HepG2 (cell line): Measurements from ENCODE around the gene MORN5. TPM values are rescaled to one million over a fixed set of nuclear protein-coding genes. Genes with fewer than 3 reads are reported as not detected.
A peak's percentile ranks its signal among the peaks of the same experiment; 100 is the strongest.

Experiments
- ARID5B ChIP-seq: IDR thresholded peaks from 2 replicates; pipeline ENCODE4 v1.4.0; 2020; ENCODE audit warnings: mild to moderate bottlenecking, missing genetic modification reagents
- GMEB1 ChIP-seq: sonication (generic); formaldehyde crosslinking; IDR thresholded peaks from 2 replicates; pipeline ENCODE4 v1.5.1; 2020; ENCODE audit warnings: missing genetic modification reagents, mild to moderate bottlenecking, borderline replicate concordance
- IKZF1 ChIP-seq: fragments of 450-650 bp; IDR thresholded peaks from 2 replicates; pipeline ENCODE4 v1.7.1; 2016
- IRF1 ChIP-seq: sonication (generic); formaldehyde crosslinking; IDR thresholded peaks from 2 replicates; pipeline ENCODE4 v1.4.0; 2020; ENCODE audit warnings: low read depth, mild to moderate bottlenecking, missing genetic modification reagents
- MIXL1 ChIP-seq: IDR thresholded peaks from 2 replicates; pipeline ENCODE4 v1.6.1; 2016
- MTA3 ChIP-seq: sonication (generic); formaldehyde crosslinking; IDR thresholded peaks from 2 replicates; pipeline ENCODE4 v1.4.0; 2020; ENCODE audit warnings: missing genetic modification reagents
- RAD51 ChIP-seq: fragments of 450-650 bp; IDR thresholded peaks from 2 replicates; pipeline ENCODE4 v1.6.1; 2016; ENCODE audit warnings: borderline replicate concordance
- REPIN1 ChIP-seq: sonication (generic); formaldehyde crosslinking; IDR thresholded peaks from 2 replicates; pipeline ENCODE4 v1.8.0; 2022; ENCODE audit warnings: missing genetic modification reagents, low read depth, mild to moderate bottlenecking, borderline replicate concordance
- SUZ12 ChIP-seq: fragments of 150-350 bp; IDR thresholded peaks from 2 replicates; pipeline ENCODE4 v1.6.1; 2014; ENCODE audit warnings: low read depth, low read length
- ZBTB43 ChIP-seq: sonication (generic); formaldehyde crosslinking; conservative IDR thresholded peaks from 2 replicates; pipeline ENCODE4 v1.4.0; 2020; ENCODE audit warnings: missing genetic modification reagents
- ZKSCAN1 ChIP-seq: fragments of 150-350 bp; IDR thresholded peaks from 2 replicates; pipeline ENCODE4 v1.6.1; 2014; ENCODE audit warnings: low read length
- ZNF160 ChIP-seq: sonication (generic); formaldehyde crosslinking; IDR thresholded peaks from 2 replicates; pipeline ENCODE4 v1.8.0; 2022; ENCODE audit warnings: mild to moderate bottlenecking, inconsistent platforms, missing genetic modification reagents
- ZNF331 ChIP-seq: sonication (generic); formaldehyde crosslinking; IDR thresholded peaks from 2 replicates; pipeline ENCODE4 v1.4.0; 2020; ENCODE audit warnings: missing genetic modification reagents
- ZNF547 ChIP-seq: sonication (generic); formaldehyde crosslinking; IDR thresholded peaks from 2 replicates; pipeline ENCODE4 v1.5.1; 2020; ENCODE audit warnings: mild to moderate bottlenecking, missing genetic modification reagents
- ZNF770 ChIP-seq: sonication (generic); formaldehyde crosslinking; IDR thresholded peaks from 2 replicates; pipeline ENCODE4 v1.5.0; 2020; ENCODE audit warnings: mild to moderate bottlenecking, missing genetic modification reagents
- polyA plus RNA-seq, 8 experiments: library from polyadenylated mRNA; depleted of rRNA in 3 of 8; stranded (reverse) in 7 of 8; unstranded in 1 of 8; fragments of >200 nt; fragmentation: Illumina TruSeq in 4 of 8; extraction: Trizol in 4 of 8; gene quantifications; 2 replicates each; pipeline versions ENCODE4 v1.2.1 to v1.2.3, GENCODE V29; 2011 to 2016; ENCODE audit warnings: low read depth in 4 of 8, missing spikeins in 1 of 8, mixed read lengths in 1 of 8; ENCODE audit not compliant: insufficient read depth in 1 of 8
- total RNA-seq, 5 experiments: library from RNA; depleted of rRNA; stranded (reverse); fragments of >200 nt; fragmentation: Illumina TruSeq; extraction: Trizol; gene quantifications; 2 replicates each; pipeline ENCODE4 v1.2.3, GENCODE V29; 2016; ENCODE audit warnings: low read depth in 1 of 5
- TF ChIP-seq, protein P1 (sequence below): sonication (generic); formaldehyde crosslinking; IDR thresholded peaks from 2 replicates; pipeline ENCODE4 v1.4.0; 2020; ENCODE audit warnings: missing genetic modification reagents
- TF ChIP-seq, protein P2 (sequence below): sonication (generic); formaldehyde crosslinking; IDR thresholded peaks from 2 replicates; pipeline ENCODE4 v1.4.0; 2020; ENCODE audit warnings: mild to moderate bottlenecking, missing genetic modification reagents

The MORN5 gene
- total and polyA plus RNA-seq, 2 of the 13 experiments (the other 11 are each of a cell fraction or from before 2014, with no cell fraction given), result not detected

DNA sequence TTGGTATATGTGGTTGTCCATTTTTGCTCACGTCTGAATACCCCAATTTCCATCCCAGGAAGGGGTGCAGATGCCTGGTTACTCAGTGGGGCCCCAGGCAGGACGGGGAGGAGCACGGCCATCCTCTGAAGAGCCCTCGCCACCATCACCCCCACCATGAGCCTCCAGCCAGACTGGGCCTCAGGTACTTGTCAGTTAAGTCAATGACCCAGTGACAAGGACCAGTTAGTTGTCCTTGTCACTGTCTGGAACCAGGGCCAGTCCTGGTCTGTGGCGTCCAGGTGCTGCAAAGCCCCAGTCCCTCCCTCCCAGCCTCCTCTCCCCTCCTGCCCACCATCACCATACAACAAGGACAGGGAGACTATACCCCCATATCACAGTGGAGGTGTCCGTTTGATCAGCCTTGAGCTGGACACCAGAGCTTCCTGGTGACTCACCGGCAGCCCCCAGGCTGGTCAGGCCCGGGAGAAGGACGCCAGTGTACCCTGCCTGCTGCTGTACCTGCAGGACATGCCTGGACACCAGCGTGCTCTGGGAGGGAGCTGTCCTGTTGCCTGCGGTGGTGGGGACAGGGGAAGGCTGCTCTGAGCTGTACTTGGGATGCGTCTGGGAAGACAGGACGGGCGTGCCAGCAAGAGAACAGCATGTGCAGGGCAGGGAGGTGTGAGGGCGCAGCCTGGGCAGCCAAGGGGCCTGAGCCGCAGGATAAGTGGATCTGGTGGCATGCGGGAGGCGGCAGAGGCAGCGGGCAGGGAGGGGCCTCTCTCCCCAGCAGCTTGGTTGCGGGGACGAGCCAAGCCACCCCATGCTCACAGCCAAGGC, 34.0 kb upstream of the MORN5 start (continued):
- TF ChIP-seq ARID5B, result no peak
- TF ChIP-seq ZNF331, result no peak
- TF ChIP-seq REPIN1 (CRISPR knock-in tag), result no peak
- TF ChIP-seq GMEB1 (CRISPR knock-in tag), result no peak
- no peak for TF ChIP-seq ZNF770
- no peak for TF ChIP-seq SUZ12
- TF ChIP-seq ZKSCAN1, result no peak
- TF ChIP-seq, protein P1, sequence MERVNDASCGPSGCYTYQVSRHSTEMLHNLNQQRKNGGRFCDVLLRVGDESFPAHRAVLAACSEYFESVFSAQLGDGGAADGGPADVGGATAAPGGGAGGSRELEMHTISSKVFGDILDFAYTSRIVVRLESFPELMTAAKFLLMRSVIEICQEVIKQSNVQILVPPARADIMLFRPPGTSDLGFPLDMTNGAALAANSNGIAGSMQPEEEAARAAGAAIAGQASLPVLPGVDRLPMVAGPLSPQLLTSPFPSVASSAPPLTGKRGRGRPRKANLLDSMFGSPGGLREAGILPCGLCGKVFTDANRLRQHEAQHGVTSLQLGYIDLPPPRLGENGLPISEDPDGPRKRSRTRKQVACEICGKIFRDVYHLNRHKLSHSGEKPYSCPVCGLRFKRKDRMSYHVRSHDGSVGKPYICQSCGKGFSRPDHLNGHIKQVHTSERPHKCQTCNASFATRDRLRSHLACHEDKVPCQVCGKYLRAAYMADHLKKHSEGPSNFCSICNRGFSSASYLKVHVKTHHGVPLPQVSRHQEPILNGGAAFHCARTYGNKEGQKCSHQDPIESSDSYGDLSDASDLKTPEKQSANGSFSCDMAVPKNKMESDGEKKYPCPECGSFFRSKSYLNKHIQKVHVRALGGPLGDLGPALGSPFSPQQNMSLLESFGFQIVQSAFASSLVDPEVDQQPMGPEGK, result no peak
- TF ChIP-seq IRF1 (CRISPR knock-in tag), result no peak
- no peak for TF ChIP-seq MTA3
- TF ChIP-seq IKZF1, result no peak
- TF ChIP-seq ZNF547 (CRISPR knock-in tag), result peak; percentile 79; the same call in 1 of the 2 replicates
- no peak for TF ChIP-seq MIXL1 (CRISPR knock-in tag)
- TF ChIP-seq RAD51, result no peak
- no peak for TF ChIP-seq ZBTB43
- TF ChIP-seq ZNF160 (CRISPR knock-in tag), result no peak
- TF ChIP-seq, protein P2, sequence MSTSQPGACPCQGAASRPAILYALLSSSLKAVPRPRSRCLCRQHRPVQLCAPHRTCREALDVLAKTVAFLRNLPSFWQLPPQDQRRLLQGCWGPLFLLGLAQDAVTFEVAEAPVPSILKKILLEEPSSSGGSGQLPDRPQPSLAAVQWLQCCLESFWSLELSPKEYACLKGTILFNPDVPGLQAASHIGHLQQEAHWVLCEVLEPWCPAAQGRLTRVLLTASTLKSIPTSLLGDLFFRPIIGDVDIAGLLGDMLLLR (CRISPR knock-in tag), result no peak
